GM23248 (cell line): Measurements from ENCODE around the gene EFR3B. TPM values are rescaled to one million over a fixed set of nuclear protein-coding genes. Genes with fewer than 3 reads are reported as not detected.
A peak's percentile ranks its signal among the peaks of the same experiment; 100 is the strongest.

Source experiments
- DNase-seq: peaks from one replicate; pipeline ENCODE4 v3.0.0-alpha.2; 2015
- H2AFZ ChIP-seq: fragments of 200-600 bp; sonication (generic); 2 replicates; pipeline ENCODE4 v1.6.1; 2016; ENCODE audit warnings: antibody characterized with exemption
- H3F3A ChIP-seq: fragments of 200-600 bp; sonication (generic); 2 replicates; pipeline ENCODE4 v1.6.1; 2016; ENCODE audit warnings: mild to moderate bottlenecking, antibody characterized with exemption, mixed run types; ENCODE audit not compliant: insufficient read depth
- H3K27ac ChIP-seq: fragments of 200-600 bp; sonication (generic); 2 replicates; pipeline ENCODE4 v1.5.1; 2016; ENCODE audit warnings: mild to moderate bottlenecking
- H3K27me3 ChIP-seq: fragments of 200-600 bp; sonication (generic); replicated peaks from 2 replicates; pipeline ENCODE4 v1.6.1; 2016; ENCODE audit warnings: mild to moderate bottlenecking; ENCODE audit not compliant: insufficient read depth
- H3K36me3 ChIP-seq: fragments of 200-600 bp; sonication (generic); 2 replicates; pipeline ENCODE4 v1.6.1; 2016; ENCODE audit warnings: low read depth, mild to moderate bottlenecking
- H3K4me1 ChIP-seq: fragments of 200-600 bp; sonication (generic); 2 replicates; pipeline ENCODE4 v1.6.1; 2016; ENCODE audit warnings: mild to moderate bottlenecking; ENCODE audit not compliant: insufficient read depth
- H3K4me2 ChIP-seq: fragments of 200-600 bp; sonication (generic); one replicate; pipeline ENCODE4 v1.6.1; 2016; ENCODE audit warnings: mild to moderate bottlenecking; ENCODE audit not compliant: unreplicated experiment
- H3K4me3 ChIP-seq: fragments of 200-600 bp; sonication (generic); 2 replicates; pipeline ENCODE4 v1.5.1; 2016; ENCODE audit warnings: mild to moderate bottlenecking
- H3K79me2 ChIP-seq: fragments of 200-600 bp; sonication (generic); 2 replicates; pipeline ENCODE4 v1.6.1; 2016; ENCODE audit warnings: mild to moderate bottlenecking; ENCODE audit not compliant: insufficient read depth
- H3K9ac ChIP-seq: fragments of 200-600 bp; sonication (generic); 2 replicates; pipeline ENCODE4 v1.6.1; 2016; ENCODE audit warnings: mild to moderate bottlenecking
- H3K9me2 ChIP-seq: fragments of 200-600 bp; sonication (generic); 2 replicates; pipeline ENCODE4 v1.6.1; 2016; ENCODE audit warnings: mixed run types, mild to moderate bottlenecking, moderate library complexity; ENCODE audit not compliant: insufficient read depth
- H3K9me3 ChIP-seq: fragments of 200-600 bp; sonication (generic); one replicate; pipeline ENCODE4 v1.6.1; 2017; ENCODE audit warnings: low read depth
- H4K20me1 ChIP-seq: fragments of 200-600 bp; sonication (generic); 2 replicates; pipeline ENCODE4 v1.6.0; 2016; ENCODE audit not compliant: insufficient read depth
- EZH2 ChIP-seq: fragments of 200-600 bp; sonication (generic); IDR thresholded peaks from 2 replicates; pipeline ENCODE4 v1.6.1; 2018; ENCODE audit warnings: antibody characterized with exemption, mild to moderate bottlenecking; ENCODE audit not compliant: insufficient read depth, poor library complexity, severe bottlenecking
- EZH2phosphoT487 ChIP-seq: fragments of 200-600 bp; sonication (generic); IDR thresholded peaks from 2 replicates; pipeline ENCODE4 v1.6.1; 2018; ENCODE audit warnings: antibody characterized with exemption, moderate library complexity, mild to moderate bottlenecking, low read depth; ENCODE audit not compliant: insufficient read depth
- WGBS, 2 experiments: methylation state at CpG; one replicate each; pipeline ENCODE4 v1.1.6; 2015 to 2017; ENCODE audit warnings: low lambda C conversion rate in 2 of 2, low coverage in 1 of 2; ENCODE audit errors: missing lambda C conversion rate in 2 of 2; 5-methylcytosine and 5-hydroxymethylcytosine counted together
- in situ Hi-C: fragments of 300-500 bp; cut with MboI; formaldehyde crosslinking; loops from 2 replicates; pipeline ENCODE4 v1.15.0; 2020
- polyA plus RNA-seq: library from polyadenylated mRNA; unstranded; fragments of >200 nt; fragmentation: Nextera tagmentation; extraction: Ambion mirVana; gene quantifications from 2 replicates; pipeline ENCODE4 v1.2.1, GENCODE V29; 2016
- total RNA-seq: library from RNA; depleted of rRNA; stranded (reverse); fragments of >200 nt; shearing (Covaris generic); gene quantifications from 2 replicates; pipeline ENCODE4 v1.2.3, GENCODE V29; 2014

The EFR3B gene
- total and polyA plus RNA-seq, 2 experiments from 2014 or later, result 0.51 to 0.97 TPM

GRCh38 chr2:25112113-25112512, 70.2 kb downstream of the EFR3B start:
- peaks cover 5% of the 10 kb centered on the region for H3K4me1 ChIP-seq
- no peaks in the 10 kb centered on the region for H3K9me2 ChIP-seq
- H3K79me2 ChIP-seq, result no peaks in the 10 kb centered on the region
- no peaks in the 10 kb centered on the region for H3K9me3 ChIP-seq
- no peak overlapping the region for H3K27ac ChIP-seq
- 0 out of 2 replicates have a peak, but pooled peaks cover 8% of the 10 kb centered on the region for H3F3A ChIP-seq
- no peaks in the 10 kb centered on the region for H3K27me3 ChIP-seq
- no peak for TF ChIP-seq EZH2phosphoT487
- TF ChIP-seq EZH2, result no peak
- H3K9ac ChIP-seq, result no peak overlapping the region
- in situ Hi-C loops, result no loop called here
- no peaks in the 10 kb centered on the region for H3K36me3 ChIP-seq
- no peak overlapping the region for H3K4me3 ChIP-seq
- peak; percentile 11 for DNase-seq
- no peaks in the 10 kb centered on the region for H4K20me1 ChIP-seq
- H3K4me2 ChIP-seq, result no peak overlapping the region
- 62 to 78% methylated on average over 3 of the region's 3 CpGs for WGBS, 2 experiments
- no peak overlapping the region for H2AFZ ChIP-seq

GRCh38 chr2:25115249-25115883, 73.5 kb downstream of the EFR3B start:
- no peaks in the 10 kb centered on the region for H3K79me2 ChIP-seq
- no peak for TF ChIP-seq EZH2phosphoT487
- TF ChIP-seq EZH2, result no peak
- H3K9me3 ChIP-seq, result no peaks in the 10 kb centered on the region
- no peak overlapping the region for H2AFZ ChIP-seq
- WGBS, 2 experiments, result 82 to 84% methylated on average over 9 of the region's 9 CpGs
- H3F3A ChIP-seq, result 0 out of 2 replicates have a peak, but pooled peaks cover 8% of the 10 kb centered on the region
- in situ Hi-C loops, result no loop called here
- peak; percentile 22 for DNase-seq
- H3K27ac ChIP-seq, result no peak overlapping the region
- no peaks in the 10 kb centered on the region for H4K20me1 ChIP-seq
- H3K36me3 ChIP-seq, result no peaks in the 10 kb centered on the region
- H3K4me2 ChIP-seq, result no peak overlapping the region
- H3K9me2 ChIP-seq, result no peaks in the 10 kb centered on the region
- H3K27me3 ChIP-seq, result no peaks in the 10 kb centered on the region
- no peak overlapping the region for H3K4me3 ChIP-seq
- H3K9ac ChIP-seq, result no peak overlapping the region
- H3K4me1 ChIP-seq, result peaks cover 5% of the 10 kb centered on the region

DNA sequence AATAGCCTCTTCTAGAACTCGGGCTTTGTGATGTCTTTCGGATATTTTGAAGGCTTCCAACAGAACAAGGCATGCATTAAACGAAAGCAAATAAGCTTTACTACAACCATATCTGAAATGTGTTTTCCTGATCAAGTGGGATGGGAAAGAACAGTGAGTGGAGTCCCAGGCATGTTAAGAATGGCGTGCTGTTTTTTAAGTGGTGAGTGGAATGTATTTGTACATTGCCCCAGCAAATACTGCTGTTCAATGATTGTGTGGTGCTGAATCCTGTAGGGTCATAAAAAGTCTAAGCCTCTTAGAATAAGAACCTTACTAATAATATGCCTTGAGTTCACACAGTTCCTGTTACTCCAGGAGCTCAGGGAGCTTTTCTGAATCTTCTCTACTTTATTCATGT, 74.0 kb downstream of the EFR3B start:
- no peak overlapping the region for H3K4me2 ChIP-seq
- no peaks in the 10 kb centered on the region for H3K36me3 ChIP-seq
- no peaks in the 10 kb centered on the region for H3K9me2 ChIP-seq
- H3F3A ChIP-seq, result 0 out of 2 replicates have a peak, but pooled peaks cover 8% of the 10 kb centered on the region
- no peak overlapping the region for H3K27ac ChIP-seq
- no peak overlapping the region for H3K9ac ChIP-seq
- H3K79me2 ChIP-seq, result no peaks in the 10 kb centered on the region
- WGBS, 2 experiments, result 63 to 64% methylated on average over 4 of the region's 4 CpGs
- no peaks in the 10 kb centered on the region for H3K9me3 ChIP-seq
- H3K4me3 ChIP-seq, result no peak overlapping the region
- in situ Hi-C loops, result no loop called here
- no peak for TF ChIP-seq EZH2phosphoT487
- no peak for TF ChIP-seq EZH2
- no peaks in the 10 kb centered on the region for H3K27me3 ChIP-seq
- peaks cover 5% of the 10 kb centered on the region for H3K4me1 ChIP-seq
- H2AFZ ChIP-seq, result no peak overlapping the region
- peak; percentile 68 for DNase-seq
- no peaks in the 10 kb centered on the region for H4K20me1 ChIP-seq

GRCh38 chr2:25116956-25117355, 75.1 kb downstream of the EFR3B start:
- TF ChIP-seq EZH2 (no peak), EZH2phosphoT487 (no peak)
- H3K4me3 ChIP-seq, result no peak overlapping the region
- no peaks in the 10 kb centered on the region for H3K36me3 ChIP-seq
- DNase-seq, result no peak
- no peaks in the 10 kb centered on the region for H4K20me1 ChIP-seq
- 89 to 93% methylated on average over 13 of the region's 13 CpGs for WGBS, 2 experiments
- H3K9me3 ChIP-seq, result no peaks in the 10 kb centered on the region
- H3K4me1 ChIP-seq, result peaks cover 5% of the 10 kb centered on the region
- no peak overlapping the region for H3K4me2 ChIP-seq
- in situ Hi-C loops, result no loop called here
- no peak overlapping the region for H3K9ac ChIP-seq
- H3K27ac ChIP-seq, result no peak overlapping the region
- no peaks in the 10 kb centered on the region for H3K27me3 ChIP-seq
- no peaks in the 10 kb centered on the region for H3K9me2 ChIP-seq
- H3F3A ChIP-seq, result 0 out of 2 replicates have a peak, but pooled peaks cover 8% of the 10 kb centered on the region
- no peak overlapping the region for H2AFZ ChIP-seq
- no peaks in the 10 kb centered on the region for H3K79me2 ChIP-seq
